MV-4-11 (cell line): ENCODE results near the gene ZNF688.
"Not testable (repeated sequence)": the region's sequence is repeated elsewhere in the genome, so short reads cannot be mapped to it uniquely, and the experiment has no call there.

Experiments
- DNase-seq: peaks from one replicate; lab custom pipeline; 2025; lab: John Stamatoyannopoulos, UW

ZNF688 gene

GRCh38 chr16:30557707-30557956, 13.9 kb downstream of the ZNF688 start:
- no peak for DNase-seq

- no peak for DNase-seq
Observed at GRCh38 chr16:30556125-30556473, 15.4 kb downstream of the ZNF688 start.

GRCh38 chr16:30555315-30556124, 16.0 kb downstream of the ZNF688 start:
- DNase-seq = no peak

GRCh38 chr16:30554557-30555314, 16.8 kb downstream of the ZNF688 start:
- DNase-seq = no peak

GRCh38 chr16:30553393-30553899, 18.1 kb downstream of the ZNF688 start:
- DNase-seq = peak; percentile 39

DNA sequence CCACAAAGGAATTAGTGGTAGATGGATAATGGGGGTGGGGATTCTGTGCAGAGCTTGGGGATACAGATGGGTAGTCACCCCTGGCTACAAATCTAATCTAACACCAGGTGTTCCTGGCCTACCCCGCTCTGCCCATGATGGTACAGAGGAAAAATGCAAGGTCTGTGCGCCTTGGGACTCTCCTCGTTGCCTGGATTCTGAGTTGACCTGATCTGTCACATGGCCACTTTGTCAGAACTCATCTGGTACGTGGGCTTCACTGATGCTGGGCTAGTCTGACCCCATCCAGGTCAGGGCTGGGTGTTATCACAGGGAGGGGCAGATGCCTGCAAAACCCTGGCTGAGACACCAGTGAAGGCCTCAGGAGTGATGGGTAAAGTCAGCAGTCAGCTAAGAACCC, 18.6 kb downstream of the ZNF688 start:
- no peak for DNase-seq

- DNase-seq = no peak
Observed at GRCh38 chr16:30551781-30552180, 19.7 kb downstream of the ZNF688 start.

GRCh38 chr16:30548416-30549253, 22.9 kb downstream of the ZNF688 start:
- DNase-seq = no peak

DNA sequence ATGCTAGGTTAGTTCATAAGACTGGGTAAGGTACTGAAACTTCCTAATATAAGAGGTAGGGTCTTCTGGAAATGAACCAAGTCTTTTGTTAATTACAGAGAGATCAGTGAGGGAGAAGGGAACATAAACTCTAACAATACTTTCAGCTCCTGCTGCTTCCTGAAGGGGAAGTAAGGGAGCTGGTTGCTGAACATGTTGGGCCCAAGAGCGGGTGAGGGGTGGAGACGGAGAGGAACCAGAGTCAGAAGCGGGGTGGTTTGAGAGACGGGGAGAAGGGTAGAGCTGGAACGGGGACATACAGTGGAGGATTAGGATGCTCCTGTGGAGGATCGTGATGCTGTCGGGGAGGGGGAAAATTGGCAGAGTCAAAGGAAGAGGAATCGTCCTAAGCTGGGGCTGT, 25.4 kb downstream of the ZNF688 start:
- peak; percentile 38 for DNase-seq

- DNase-seq = no peak
Observed at GRCh38 chr16:30543067-30543466, 28.4 kb downstream of the ZNF688 start.

DNA sequence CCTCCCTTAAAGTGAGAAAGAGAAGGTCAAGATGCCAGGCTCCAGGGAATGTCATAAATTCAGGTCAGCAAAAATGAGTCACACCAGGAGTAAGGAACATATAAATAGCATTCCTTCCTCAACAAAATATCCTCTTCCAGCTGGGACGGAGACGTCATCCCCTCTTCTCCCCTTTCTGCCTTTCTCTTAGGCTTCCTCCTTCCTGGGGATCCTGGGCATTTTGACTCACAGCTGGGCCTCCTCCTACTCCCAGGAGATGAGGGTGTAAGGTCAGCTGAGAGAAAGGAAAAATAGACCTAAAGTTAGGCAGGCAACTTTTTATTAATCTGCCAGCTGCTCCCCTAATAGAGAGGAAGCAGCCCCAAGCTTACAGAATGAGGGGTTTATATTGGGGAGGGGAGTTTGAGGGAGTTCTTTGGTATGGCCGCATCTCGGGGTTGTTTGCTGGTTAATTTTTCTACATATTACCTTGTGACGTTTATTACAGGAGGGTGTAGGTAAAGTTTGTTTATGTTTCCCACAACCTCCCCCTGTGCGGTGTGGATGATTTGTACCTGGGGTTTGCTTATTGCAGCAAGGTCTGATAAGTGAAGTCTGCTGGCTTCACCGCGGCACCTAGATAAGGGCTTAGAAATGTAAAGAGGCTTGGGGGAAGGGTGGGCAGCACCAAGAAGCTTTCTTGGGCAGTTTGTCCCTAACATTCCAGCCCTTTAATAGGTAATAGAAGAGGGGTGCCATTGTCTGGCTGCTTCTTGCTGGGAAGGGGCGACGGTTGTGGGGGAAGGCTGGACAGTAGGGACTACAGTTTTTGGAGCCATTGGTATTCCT, 29.8 kb downstream of the ZNF688 start:
- no peak for DNase-seq

- DNase-seq = not testable (repeated sequence)
Observed at GRCh38 chr16:30540916-30541464, 30.5 kb downstream of the ZNF688 start.

DNA sequence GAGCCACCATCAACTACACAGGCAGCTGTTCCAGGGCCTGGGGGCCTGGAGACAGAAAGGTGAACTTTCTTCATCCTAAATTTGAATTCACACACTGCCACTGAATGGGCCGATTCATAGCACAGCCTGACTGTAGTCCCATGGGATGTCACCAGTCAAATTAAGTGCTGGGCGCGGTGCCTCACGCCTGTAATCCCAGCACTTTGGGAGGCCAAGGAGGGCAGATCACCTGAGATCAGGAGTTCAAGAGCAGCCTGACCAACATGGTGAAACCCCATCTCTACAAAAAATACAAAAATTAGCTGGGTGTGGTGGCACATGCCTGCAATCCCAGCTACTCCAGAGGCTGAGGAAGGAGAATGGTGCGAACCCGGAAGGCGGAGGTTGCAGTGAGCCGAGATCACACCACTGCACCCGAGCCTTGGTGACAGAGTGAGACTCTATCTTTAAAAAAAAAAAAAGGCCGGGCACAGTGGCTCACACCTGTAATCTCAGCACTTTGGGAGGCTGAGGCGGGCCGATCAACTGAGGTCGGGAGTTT, 31.5 kb downstream of the ZNF688 start:
- not testable (repeated sequence) for DNase-seq

GRCh38 chr16:30539000-30539964, 32.2 kb downstream of the ZNF688 start:
- no peak for DNase-seq

- DNase-seq = peak; percentile 70
Observed at GRCh38 chr16:30536391-30537024, 35.0 kb downstream of the ZNF688 start.

DNA sequence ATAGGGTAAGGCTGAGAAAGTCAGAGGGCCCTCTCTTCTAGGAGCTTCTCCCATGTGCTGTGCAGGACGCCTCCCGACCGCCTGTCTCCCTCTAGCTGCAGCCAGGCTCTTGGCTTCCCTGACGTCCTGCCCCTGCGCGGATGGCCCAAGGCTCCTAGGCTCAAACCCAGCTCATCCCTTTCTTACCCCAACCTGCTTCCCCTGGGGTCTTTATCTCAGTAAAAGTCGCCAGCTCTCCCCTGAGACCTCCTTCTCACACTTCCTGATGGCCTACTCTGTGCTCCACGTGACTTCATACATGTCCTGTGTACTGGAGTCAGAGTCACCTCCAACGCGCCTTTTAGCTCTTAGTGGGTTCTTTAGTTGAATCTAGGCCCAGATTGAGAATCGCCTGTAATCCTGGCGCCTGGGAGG, 35.7 kb downstream of the ZNF688 start:
- DNase-seq = peak; percentile 69

GRCh38 chr16:30535106-30535776, 36.3 kb downstream of the ZNF688 start:
- peak; percentile 64 for DNase-seq

DNA sequence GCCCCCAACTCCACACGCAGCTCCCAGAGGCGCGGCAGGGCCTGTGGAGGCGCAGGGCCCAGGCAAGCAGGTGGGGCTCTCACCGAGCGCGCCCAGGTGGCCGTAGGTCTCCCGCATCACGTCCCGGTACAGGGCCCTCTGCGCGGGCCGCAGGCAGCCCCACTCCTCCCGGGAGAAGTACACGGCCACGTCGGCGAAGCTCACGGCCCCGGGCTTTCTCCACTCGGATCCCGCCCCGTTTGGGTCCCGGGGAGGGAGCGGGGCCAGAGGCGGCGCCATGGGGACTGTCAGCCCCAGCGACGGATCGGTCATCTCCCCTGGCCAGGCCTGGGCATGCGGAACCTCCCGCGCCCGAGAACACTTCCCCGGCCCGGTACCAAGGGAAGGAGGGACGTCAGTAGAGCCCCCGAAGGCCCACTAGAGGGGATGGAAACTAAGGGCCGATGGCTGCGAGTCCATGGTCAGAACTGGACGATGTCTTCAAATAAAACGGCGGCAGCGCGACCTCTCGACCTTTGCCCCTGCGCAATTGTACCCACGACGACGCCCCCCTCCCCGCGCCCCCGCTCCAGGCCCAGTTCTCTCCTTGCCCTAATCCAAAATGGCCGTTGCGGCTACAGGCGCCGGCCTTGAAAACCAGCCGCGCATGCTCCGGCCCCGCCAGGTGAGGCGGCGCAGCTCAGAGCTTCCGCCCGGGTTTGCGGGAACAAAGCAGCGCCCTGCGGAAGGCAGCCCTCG, 37.0 kb downstream of the ZNF688 start, which contains the start of gene ZNF747:
TSS of gene ZNF747 (minus strand) at position 491 of the 738 bp plus-strand sequence. CDS start at position 312, 179 bp downstream.
- DNase-seq = peak; percentile 78
